ENCODE results near the gene ERAS. TPM values are rescaled to one million over a fixed set of nuclear protein-coding genes. Genes with fewer than 3 reads are reported as not detected.

The ERAS gene
- total and polyA plus RNA-seq, 2 experiments from 2014 or later = 1.3 to 2.4 TPM

GRCh38 chrX:48831909-48832291 is 5.6 kb downstream of the ERAS start (continued):
- no peak for TF ChIP-seq ZNF462 (CRISPR knock-in tag; IDR thresholded peaks at IDR 0.05)

- H3K4me3 ChIP-seq = no peak overlapping the region
- DNase-seq (ENCODE audit: low spot score) (no peak), ATAC-seq (no peak)
- H3F3A ChIP-seq (replicated peaks; ENCODE audit: low read depth) = 0 out of 2 replicates have a peak, but pooled peaks cover 4% of the 10 kb centered on the region
- H3K27ac ChIP-seq (ENCODE audit: low read depth) = no peak overlapping the region
- peak overlapping the region; percentile 19; the same call in 1 of the 3 replicates for H3K4me3 Mint-ChIP-seq
- H3K4me1 ChIP-seq (ENCODE audit: insufficient read depth) = no peaks in the 10 kb centered on the region
- H2AFZ ChIP-seq = no peak overlapping the region
- no peaks in the 10 kb centered on the region for H3K9me3 Mint-ChIP-seq
- TF ChIP-seq REST (IDR thresholded peaks at IDR 0.05; ENCODE audit: unreplicated experiment) (no peak), CTCF (conservative IDR thresholded peaks at IDR 0.05; ENCODE audit: low read depth in 2 of 2) (peak in 1 of 2 experiments; percentile 31; a peak in 3 of 4 replicates)
- H3K27ac Mint-ChIP-seq = no peak overlapping the region
- peaks cover 66% of the 10 kb centered on the region for H3K27me3 ChIP-seq (ENCODE audit: insufficient read depth)
- H3K79me2 ChIP-seq (replicated peaks; ENCODE audit: insufficient read depth) = no peaks in the 10 kb centered on the region
- no peaks in the 10 kb centered on the region for H3K9me2 ChIP-seq (ENCODE audit: insufficient read depth)
- H3K4me2 ChIP-seq = 0 out of 2 replicates have a peak overlapping the region, but pooled peaks have one; percentile 81
- no peaks in the 10 kb centered on the region for H3K36me3 ChIP-seq (ENCODE audit: insufficient read depth)
- no peaks in the 10 kb centered on the region for H3K36me3 Mint-ChIP-seq (ENCODE audit: low read depth)
- H3K27me3 Mint-ChIP-seq (ENCODE audit: insufficient read depth, low read depth, poor library complexity) = peaks cover 50% of the 10 kb centered on the region
- H3K4me1 Mint-ChIP-seq = peaks cover 16% of the 10 kb centered on the region
- no peaks in the 10 kb centered on the region for H4K20me1 ChIP-seq (replicated peaks; ENCODE audit: insufficient read depth)
Measured at GRCh38 chrX:48833542-48834138, 7.3 kb downstream of the ERAS start.
